Suprapubic skin (tissue), 3 donors: ENCODE data around the gene CHI3L1.

ENCODE experiments used
- CTCF ChIP-seq, 2 donors: fragments of 200-600 bp in 1 of 2; fragments of 450-650 bp in 1 of 2; sonication (generic) in 1 of 2; IDR thresholded peaks; one replicate each; pipeline ENCODE4 v1.5.1; 2016 to 2019; ENCODE audit warnings: antibody characterized with exemption in 2 of 2, mild to moderate bottlenecking in 1 of 2, moderate library complexity in 1 of 2
- EP300 ChIP-seq: sonication (generic); formaldehyde crosslinking; IDR thresholded peaks from one replicate; pipeline ENCODE4 v1.6.1; 2017; ENCODE audit warnings: antibody characterized with exemption
- POLR2A ChIP-seq, 2 donors: fragments of 450-650 bp; IDR thresholded peaks; one replicate each; pipeline ENCODE4 v1.6.1; 2017; ENCODE audit warnings: antibody characterized with exemption in 2 of 2, mild to moderate bottlenecking in 2 of 2, moderate library complexity in 2 of 2

- TF ChIP-seq CTCF (IDR thresholded peaks at IDR 0.05): no peak
- no peak for TF ChIP-seq POLR2A (IDR thresholded peaks at IDR 0.05)
- no peak for TF ChIP-seq EP300
Observed at GRCh38 chr1:203153989-203154821, 32.3 kb downstream of the CHI3L1 start.
